ENCODE measurements around the gene APOBEC3B. TPM values are rescaled to one million over a fixed set of nuclear protein-coding genes. Genes with fewer than 3 reads are reported as not detected.
A peak's percentile ranks its signal among the peaks of the same experiment; 100 is the strongest.

The APOBEC3B gene
- total and polyA plus RNA-seq, 2 of the 8 experiments (the other 6 are each of a cell fraction or from before 2014, with no cell fraction given) = 14.2 to 74.9 TPM

DNA sequence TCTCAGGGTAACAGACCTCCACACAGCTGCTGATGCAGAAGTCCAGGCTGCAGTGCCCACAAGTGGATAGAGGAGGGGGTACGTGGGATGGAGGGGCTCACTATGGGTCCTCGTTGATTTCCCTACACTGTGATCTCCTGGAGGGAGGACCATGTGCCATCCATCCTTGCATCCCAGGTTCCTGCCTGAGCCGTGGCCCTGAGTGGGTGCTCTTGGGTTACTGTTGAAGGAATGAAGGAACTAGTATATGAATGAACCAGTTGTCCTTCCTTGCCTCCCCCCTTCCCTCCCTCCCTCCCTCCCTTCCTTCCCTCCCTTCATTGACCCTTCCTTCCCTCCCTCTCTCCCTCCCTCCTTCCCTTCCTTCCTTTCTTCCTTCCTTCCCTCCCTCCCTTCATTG lies 15.4 kb downstream of the APOBEC3B start:
- no peaks in the 10 kb centered on the region for H4K20me1 ChIP-seq (replicated peaks in 1 of 2; ENCODE audit: control insufficient read depth in 1 of 2, insufficient read depth in 2 of 2, low read length in 2 of 2)
- WGBS, 2 experiments (ENCODE audit: extremely low coverage in 1 of 2, insufficient coverage in 1 of 2, insufficient read length in 1 of 2, insufficient replicate concordance in 2 of 2, low coverage in 1 of 2, low lambda C conversion rate in 2 of 2, missing lambda C conversion rate in 1 of 2) = 62% methylated on average over 3 of the region's 3 CpGs; no CpG with 5 or more reads in 1 of the 2 experiments

More for the DNA sequence above, 15.4 kb downstream of the APOBEC3B start:
- peaks cover 0 to 19% (median 4%) of the 10 kb centered on the region in 4 experiments; a peak in 4 of 7 replicates for H3K4me1 ChIP-seq (replicated peaks in 1 of 4; ENCODE audit: control insufficient read depth in 3 of 4, insufficient read depth in 4 of 4, low read length in 3 of 4)
- ChIA-PET CTCF (ENCODE audit: partially characterized antibody) (no interaction called here), POLR2A (ENCODE audit: partially characterized antibody) (interaction anchor here (1.5 kb wide), 1 partner anchor 25 kb away, joined by 3 read pairs; no protein-coding TSS in a partner anchor)
- H2BK120ac ChIP-seq (replicated peaks; ENCODE audit: low read depth, low read length) = peak overlapping the region; percentile 67
- peak overlapping the region; percentile 76 for H3K4ac ChIP-seq (replicated peaks; ENCODE audit: insufficient read length, low read depth, low read length)
- no peaks in the 10 kb centered on the region for H3K36me3 ChIP-seq (ENCODE audit: control insufficient read depth in 2 of 4, insufficient read depth in 4 of 4, low read length in 3 of 4)
- no peak overlapping the region for H2AFZ ChIP-seq (ENCODE audit: low read length)
- H3K23ac ChIP-seq (ENCODE audit: insufficient read length) = no peak overlapping the region
- no peaks in the 10 kb centered on the region for H3K9me3 ChIP-seq (ENCODE audit: insufficient read depth in 2 of 2, low read depth in 1 of 2, low read length in 1 of 2)
- H3K4me2 ChIP-seq (ENCODE audit: insufficient read depth in 1 of 2, low read depth in 2 of 2, low read length in 2 of 2) = no peak overlapping the region
- H3K14ac ChIP-seq (ENCODE audit: insufficient read length) = no peak overlapping the region
- no peak overlapping the region for H3K4me3 ChIP-seq (ENCODE audit: extremely low read depth in 1 of 4, insufficient read depth in 2 of 4, low read depth in 3 of 4, low read length in 4 of 4)
- DNase-seq (ENCODE audit: low read depth in 1 of 2, low spot score in 2 of 2) (no peak), FAIRE-seq (no peak)
- no peaks in the 10 kb centered on the region for H3K79me1 ChIP-seq (ENCODE audit: low read depth, low read length)
- H4K91ac ChIP-seq (replicated peaks; ENCODE audit: insufficient read length, low read length) = peak overlapping the region; percentile 99
- peak overlapping the region; percentile 51 for H4K5ac ChIP-seq (ENCODE audit: insufficient read length, low read depth, low read length)
- peak overlapping the region; percentile 40; the same call in 1 of the 2 replicates for H2BK5ac ChIP-seq (ENCODE audit: low read depth, low read length)
- H3K18ac ChIP-seq (ENCODE audit: extremely low read depth, low read length) = peak overlapping the region; percentile 60
- peak overlapping the region; percentile 93; the same call in 1 of the 2 replicates for H2AK5ac ChIP-seq (ENCODE audit: low read depth, low read length)
- no peaks in the 10 kb centered on the region for H3K79me2 ChIP-seq (ENCODE audit: control insufficient read depth in 1 of 2, insufficient read depth in 2 of 2, low read length in 2 of 2)
- no peak overlapping the region; the same call in 1 of the 2 replicates for H3K27ac ChIP-seq (ENCODE audit: low read depth, low read length)
- H4K8ac ChIP-seq (ENCODE audit: extremely low read depth, insufficient read depth, low read length) = peak overlapping the region; percentile 78
- peak overlapping the region; percentile 55; the same call in 1 of the 2 replicates for H2BK20ac ChIP-seq (ENCODE audit: low read length)
- peak overlapping the region; percentile 93; the same call in 1 of the 2 replicates for H2BK12ac ChIP-seq (ENCODE audit: low read depth, low read length)
- H2BK15ac ChIP-seq (ENCODE audit: low read length) = 0 out of 2 replicates have a peak overlapping the region, but pooled peaks have one; percentile 88
- H3K56ac ChIP-seq (replicated peaks; ENCODE audit: insufficient read length, low read depth, low read length) = no peak overlapping the region
- H3K23me2 ChIP-seq (ENCODE audit: low read depth, low read length) = no peaks in the 10 kb centered on the region; the same call in 1 of the 2 replicates
- no peaks in the 10 kb centered on the region; a peak in 1 of 7 replicates for H3K27me3 ChIP-seq (replicated peaks in 1 of 4; ENCODE audit: control insufficient read depth in 3 of 4, extremely low read depth in 1 of 4, insufficient read depth in 3 of 4, low read length in 3 of 4)
- no peak for TF ChIP-seq TCF12 (IDR thresholded peaks at IDR 0.05; ENCODE audit: low read depth, low read length)
- no peak for TF ChIP-seq CTBP2 (IDR thresholded peaks at IDR 0.05; ENCODE audit: borderline replicate concordance, insufficient read depth, insufficient read length, low read length)
- TF ChIP-seq, protein P1, sequence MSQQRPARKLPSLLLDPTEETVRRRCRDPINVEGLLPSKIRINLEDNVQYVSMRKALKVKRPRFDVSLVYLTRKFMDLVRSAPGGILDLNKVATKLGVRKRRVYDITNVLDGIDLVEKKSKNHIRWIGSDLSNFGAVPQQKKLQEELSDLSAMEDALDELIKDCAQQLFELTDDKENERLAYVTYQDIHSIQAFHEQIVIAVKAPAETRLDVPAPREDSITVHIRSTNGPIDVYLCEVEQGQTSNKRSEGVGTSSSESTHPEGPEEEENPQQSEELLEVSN (IDR thresholded peaks at IDR 0.05) = no peak
- TF ChIP-seq BRCA1 (IDR thresholded peaks at IDR 0.05; ENCODE audit: low read depth, low read length) = no peak
- TF ChIP-seq RAD21 (IDR thresholded peaks at IDR 0.05 in 1 of 2, conservative IDR thresholded peaks at IDR 0.05 in 1 of 2; ENCODE audit: low read depth in 2 of 2, low read length in 2 of 2) = no peak
- TF ChIP-seq, protein P2, sequence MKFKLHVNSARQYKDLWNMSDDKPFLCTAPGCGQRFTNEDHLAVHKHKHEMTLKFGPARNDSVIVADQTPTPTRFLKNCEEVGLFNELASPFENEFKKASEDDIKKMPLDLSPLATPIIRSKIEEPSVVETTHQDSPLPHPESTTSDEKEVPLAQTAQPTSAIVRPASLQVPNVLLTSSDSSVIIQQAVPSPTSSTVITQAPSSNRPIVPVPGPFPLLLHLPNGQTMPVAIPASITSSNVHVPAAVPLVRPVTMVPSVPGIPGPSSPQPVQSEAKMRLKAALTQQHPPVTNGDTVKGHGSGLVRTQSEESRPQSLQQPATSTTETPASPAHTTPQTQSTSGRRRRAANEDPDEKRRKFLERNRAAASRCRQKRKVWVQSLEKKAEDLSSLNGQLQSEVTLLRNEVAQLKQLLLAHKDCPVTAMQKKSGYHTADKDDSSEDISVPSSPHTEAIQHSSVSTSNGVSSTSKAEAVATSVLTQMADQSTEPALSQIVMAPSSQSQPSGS (IDR thresholded peaks at IDR 0.05; ENCODE audit: low read length) = no peak
- TF ChIP-seq SIX5 (IDR thresholded peaks at IDR 0.05; ENCODE audit: low read depth, low read length) = no peak
- TF ChIP-seq BCL11A (IDR thresholded peaks at IDR 0.05; ENCODE audit: low read depth in 2 of 2, low read length in 2 of 2) = no peak
- TF ChIP-seq ASH2L (IDR thresholded peaks at IDR 0.05; ENCODE audit: low read length) = no peak
- no peak for TF ChIP-seq TEAD4 (IDR thresholded peaks at IDR 0.05; ENCODE audit: low read depth, low read length)
- no peak for TF ChIP-seq POLR2A (IDR thresholded peaks at IDR 0.05; ENCODE audit: control extremely low read depth in 1 of 2, low read depth in 2 of 2, low read length in 2 of 2)
- H3K9ac ChIP-seq (replicated peaks in 1 of 4; ENCODE audit: extremely low read depth in 1 of 4, low read depth in 3 of 4, low read length in 3 of 4) = no peak overlapping the region
